KOPT-K1 (cell line): Measurements from ENCODE around the gene AOAH.
A peak's percentile ranks its signal among the peaks of the same experiment; 100 is the strongest.
"Not testable (repeated sequence)": the region's sequence is repeated elsewhere in the genome, so short reads cannot be mapped to it uniquely, and the experiment has no call there.

ENCODE experiments used
- H3K27ac ChIP-seq: fragments of 200-600 bp; sonication (generic); 2 replicates; pipeline ENCODE4 v1.5.1; 2016; ENCODE audit warnings: antibody characterized with exemption, mild to moderate bottlenecking, low read depth, low read length; ENCODE audit not compliant: poor library complexity, severe bottlenecking
- H3K36me3 ChIP-seq: fragments of 200-600 bp; sonication (generic); 2 replicates; pipeline ENCODE4 v1.5.1; 2017; ENCODE audit warnings: antibody characterized with exemption, mild to moderate bottlenecking, low read length, moderate library complexity; ENCODE audit not compliant: insufficient read depth
- H3K9me3 ChIP-seq: fragments of 200-600 bp; sonication (generic); 2 replicates; pipeline ENCODE4 v1.5.1; 2017; ENCODE audit warnings: antibody characterized with exemption, low read length, mild to moderate bottlenecking; ENCODE audit not compliant: insufficient read depth, poor library complexity, severe bottlenecking

Gene AOAH

GRCh38 chr7:36478745-36479144 lies 245.5 kb downstream of the AOAH start:
- Histone ChIP-seq H3K36me3 (no peaks in the 10 kb centered on the region), H3K9me3 (peaks cover 9% of the 10 kb centered on the region), H3K27ac (no peak overlapping the region)

GRCh38 chr7:36475381-36475780 lies 248.9 kb downstream of the AOAH start:
- no peaks in the 10 kb centered on the region for H3K36me3 ChIP-seq

GRCh38 chr7:36475011-36475342 lies 249.3 kb downstream of the AOAH start:
- Histone ChIP-seq H3K9me3 (peaks cover 9% of the 10 kb centered on the region), H3K27ac (peak overlapping the region; percentile 46), H3K36me3 (no peaks in the 10 kb centered on the region)

More at GRCh38 chr7:36475381-36475780, 248.9 kb downstream of the AOAH start:
- H3K27ac ChIP-seq = no peak overlapping the region
- H3K9me3 ChIP-seq = peaks cover 9% of the 10 kb centered on the region

GRCh38 chr7:36474283-36475010 lies 249.8 kb downstream of the AOAH start:
- Histone ChIP-seq H3K27ac (peak overlapping the region; percentile 46), H3K36me3 (no peaks in the 10 kb centered on the region), H3K9me3 (peaks cover 7% of the 10 kb centered on the region)

- Histone ChIP-seq H3K27ac (peak overlapping the region; percentile 46), H3K36me3 (no peaks in the 10 kb centered on the region), H3K9me3 (no peaks in the 10 kb centered on the region)
Observed at GRCh38 chr7:36473454-36474282, 250.6 kb downstream of the AOAH start.

GRCh38 chr7:36472141-36472729 lies 252.1 kb downstream of the AOAH start:
- H3K36me3 ChIP-seq = no peaks in the 10 kb centered on the region

GRCh38 chr7:36469236-36469635 lies 255.1 kb downstream of the AOAH start:
- H3K9me3 ChIP-seq = peaks cover 7% of the 10 kb centered on the region
- H3K36me3 ChIP-seq = no peaks in the 10 kb centered on the region
- no peak overlapping the region for H3K27ac ChIP-seq

More at GRCh38 chr7:36472141-36472729, 252.1 kb downstream of the AOAH start:
- Histone ChIP-seq H3K9me3 (peaks cover 7% of the 10 kb centered on the region), H3K27ac (no peak overlapping the region)

- Histone ChIP-seq H3K9me3 (peaks cover 7% of the 10 kb centered on the region), H3K27ac (no peak overlapping the region), H3K36me3 (no peaks in the 10 kb centered on the region)
Observed at GRCh38 chr7:36468370-36469101, 255.8 kb downstream of the AOAH start.

- H3K36me3 ChIP-seq, H3K27ac ChIP-seq, H3K9me3 ChIP-seq: not testable (repeated sequence)
Observed at GRCh38 chr7:36466001-36466400, 258.3 kb downstream of the AOAH start.

- H3K9me3 ChIP-seq = peaks cover 7% of the 10 kb centered on the region
- H3K36me3 ChIP-seq = no peaks in the 10 kb centered on the region
- H3K27ac ChIP-seq = no peak overlapping the region
Observed at GRCh38 chr7:36464271-36464670, 260.0 kb downstream of the AOAH start.
